Measurements from ENCODE around the gene C1orf53.

Gene C1orf53

GRCh38 chr1:197954718-197955418 is 52.4 kb downstream of the C1orf53 start:
- no peaks in the 10 kb centered on the region for H3K36me3 ChIP-seq (ENCODE audit: insufficient read depth, low read length)
- ATAC-seq (ENCODE audit: insufficient read depth, low read depth) (no peak), DNase-seq (no peak)
- no peak overlapping the region for H3K4me3 ChIP-seq (ENCODE audit: low read depth in 1 of 2, low read length in 2 of 2)
- no peaks in the 10 kb centered on the region for H4K20me1 ChIP-seq (ENCODE audit: insufficient read depth, low read length)
- no peaks in the 10 kb centered on the region for H3K9me3 ChIP-seq (ENCODE audit: insufficient read depth, low read length, severe bottlenecking)
- H3K9ac ChIP-seq (ENCODE audit: low read depth, low read length): no peak overlapping the region
- TF ChIP-seq, protein P1, sequence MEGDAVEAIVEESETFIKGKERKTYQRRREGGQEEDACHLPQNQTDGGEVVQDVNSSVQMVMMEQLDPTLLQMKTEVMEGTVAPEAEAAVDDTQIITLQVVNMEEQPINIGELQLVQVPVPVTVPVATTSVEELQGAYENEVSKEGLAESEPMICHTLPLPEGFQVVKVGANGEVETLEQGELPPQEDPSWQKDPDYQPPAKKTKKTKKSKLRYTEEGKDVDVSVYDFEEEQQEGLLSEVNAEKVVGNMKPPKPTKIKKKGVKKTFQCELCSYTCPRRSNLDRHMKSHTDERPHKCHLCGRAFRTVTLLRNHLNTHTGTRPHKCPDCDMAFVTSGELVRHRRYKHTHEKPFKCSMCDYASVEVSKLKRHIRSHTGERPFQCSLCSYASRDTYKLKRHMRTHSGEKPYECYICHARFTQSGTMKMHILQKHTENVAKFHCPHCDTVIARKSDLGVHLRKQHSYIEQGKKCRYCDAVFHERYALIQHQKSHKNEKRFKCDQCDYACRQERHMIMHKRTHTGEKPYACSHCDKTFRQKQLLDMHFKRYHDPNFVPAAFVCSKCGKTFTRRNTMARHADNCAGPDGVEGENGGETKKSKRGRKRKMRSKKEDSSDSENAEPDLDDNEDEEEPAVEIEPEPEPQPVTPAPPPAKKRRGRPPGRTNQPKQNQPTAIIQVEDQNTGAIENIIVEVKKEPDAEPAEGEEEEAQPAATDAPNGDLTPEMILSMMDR (IDR thresholded peaks at IDR 0.05; ENCODE audit: borderline replicate concordance, extremely low read depth, low read length, poor library complexity, severe bottlenecking): no peak
- TF ChIP-seq EZH2 (IDR thresholded peaks at IDR 0.05; ENCODE audit: borderline replicate concordance, low read depth, low read length, severe bottlenecking): no peak
- no peak overlapping the region for H3K4me2 ChIP-seq (ENCODE audit: insufficient read depth, low read length)
- H3K4me1 ChIP-seq (ENCODE audit: insufficient read depth, low read length): peaks cover 3% of the 10 kb centered on the region
- no peaks in the 10 kb centered on the region for H3K79me2 ChIP-seq (ENCODE audit: insufficient read depth, low read length)
- no peak overlapping the region for H3K27ac ChIP-seq (ENCODE audit: low read length)
- H3K27me3 ChIP-seq (ENCODE audit: insufficient read depth, low read length, poor library complexity): no peaks in the 10 kb centered on the region
- H2AFZ ChIP-seq (ENCODE audit: low read depth, low read length): no peak overlapping the region

GRCh38 chr1:197955486-197956394 is 53.3 kb downstream of the C1orf53 start:
- Histone ChIP-seq H3K9ac (ENCODE audit: low read depth, low read length) (no peak overlapping the region), H3K4me3 (ENCODE audit: low read depth in 1 of 2, low read length in 2 of 2) (no peak overlapping the region), H3K9me3 (ENCODE audit: insufficient read depth, low read length, severe bottlenecking) (no peaks in the 10 kb centered on the region), H2AFZ (ENCODE audit: low read depth, low read length) (no peak overlapping the region), H3K4me2 (ENCODE audit: insufficient read depth, low read length) (no peak overlapping the region), H3K27ac (ENCODE audit: low read length) (no peak overlapping the region), H3K4me1 (ENCODE audit: insufficient read depth, low read length) (no peaks in the 10 kb centered on the region), H3K36me3 (ENCODE audit: insufficient read depth, low read length) (no peaks in the 10 kb centered on the region), H4K20me1 (ENCODE audit: insufficient read depth, low read length) (no peaks in the 10 kb centered on the region), H3K27me3 (ENCODE audit: insufficient read depth, low read length, poor library complexity) (no peaks in the 10 kb centered on the region), H3K79me2 (ENCODE audit: insufficient read depth, low read length) (no peaks in the 10 kb centered on the region)
- TF ChIP-seq, protein P1 (IDR thresholded peaks at IDR 0.05; ENCODE audit: borderline replicate concordance, extremely low read depth, low read length, poor library complexity, severe bottlenecking): no peak
- no peak for TF ChIP-seq EZH2 (IDR thresholded peaks at IDR 0.05; ENCODE audit: borderline replicate concordance, low read depth, low read length, severe bottlenecking)
- ATAC-seq (ENCODE audit: insufficient read depth, low read depth) (no peak), DNase-seq (no peak)

Measured in DND-41 (cell line).